Astrocyte (in vitro differentiated cells and primary cell): ENCODE data around the gene NAB1. TPM values are rescaled to one million over a fixed set of nuclear protein-coding genes. Genes with fewer than 3 reads are reported as not detected.

Source experiments
- DNase-seq: peaks from one replicate; pipeline ENCODE4 v3.0.0-alpha.2; 2010; ENCODE audit warnings: low read depth
- FAIRE-seq: peaks from 2 replicates; lab custom pipeline; 2011; peaks lifted over from hg19 to GRCh38; lab: Jason Lieb, UNC
- H2AFZ ChIP-seq: 2 replicates; pipeline ENCODE4 v1.6.0; 2012; ENCODE audit warnings: low read depth, low read length, inconsistent platforms
- H3K27ac ChIP-seq: 2 replicates; pipeline ENCODE4 v1.5.1; 2011; ENCODE audit warnings: low read depth, low read length, inconsistent platforms
- H3K27me3 ChIP-seq: 2 replicates; pipeline ENCODE4 v1.6.0; 2011; ENCODE audit warnings: low read length, inconsistent platforms; ENCODE audit not compliant: insufficient read depth
- H3K36me3 ChIP-seq: 2 replicates; pipeline ENCODE4 v1.5.1; 2011; ENCODE audit warnings: low read length, inconsistent platforms; ENCODE audit not compliant: insufficient read depth
- H3K4me1 ChIP-seq: 2 replicates; pipeline ENCODE4 v1.5.1; 2011; ENCODE audit warnings: low read length, inconsistent platforms; ENCODE audit not compliant: insufficient read depth
- H3K4me2 ChIP-seq: 2 replicates; pipeline ENCODE4 v1.6.0; 2012; ENCODE audit warnings: low read length, inconsistent platforms
- H3K4me3 ChIP-seq: 2 replicates; pipeline ENCODE4 v1.5.1; 2011; ENCODE audit warnings: low read depth, mild to moderate bottlenecking, low read length, inconsistent platforms; ENCODE audit not compliant: insufficient read depth
- H3K79me2 ChIP-seq: 2 replicates; pipeline ENCODE4 v1.6.0; 2012; ENCODE audit warnings: mild to moderate bottlenecking, low read length, inconsistent platforms; ENCODE audit not compliant: insufficient read depth
- H3K9ac ChIP-seq: 2 replicates; pipeline ENCODE4 v1.6.0; 2012; ENCODE audit warnings: mild to moderate bottlenecking, low read length, inconsistent platforms
- H3K9me3 ChIP-seq: 2 replicates; pipeline ENCODE4 v1.5.1; 2012; ENCODE audit warnings: low read depth, mild to moderate bottlenecking, low read length, inconsistent platforms; ENCODE audit not compliant: insufficient read depth
- H4K20me1 ChIP-seq: 2 replicates; pipeline ENCODE4 v1.6.0; 2012; ENCODE audit warnings: low read length, inconsistent platforms; ENCODE audit not compliant: insufficient read depth
- H3K27ac Mint-ChIP-seq: one replicate; pipeline ENCODE4 v1.8.0; 2021; ENCODE audit warnings: mild to moderate bottlenecking, mixed read lengths; ENCODE audit not compliant: unreplicated experiment
- H3K27me3 Mint-ChIP-seq: one replicate; pipeline ENCODE4 v1.8.0; 2021; ENCODE audit warnings: low read depth, mixed read lengths; ENCODE audit not compliant: unreplicated experiment
- H3K36me3 Mint-ChIP-seq: one replicate; pipeline ENCODE4 v1.8.0; 2021; ENCODE audit warnings: low read depth, mixed read lengths; ENCODE audit not compliant: unreplicated experiment
- H3K4me1 Mint-ChIP-seq: one replicate; pipeline ENCODE4 v1.8.0; 2021; ENCODE audit warnings: low read depth, mixed read lengths; ENCODE audit not compliant: unreplicated experiment
- H3K4me3 Mint-ChIP-seq: one replicate; pipeline ENCODE4 v1.8.0; 2021; ENCODE audit warnings: mild to moderate bottlenecking, moderate library complexity, mixed read lengths; ENCODE audit not compliant: unreplicated experiment
- H3K9me3 Mint-ChIP-seq: one replicate; pipeline ENCODE4 v1.8.0; 2021; ENCODE audit warnings: mild to moderate bottlenecking, mixed read lengths; ENCODE audit not compliant: unreplicated experiment
- EZH2 ChIP-seq: IDR thresholded peaks from 2 replicates; pipeline ENCODE4 v1.6.1; 2012; ENCODE audit warnings: mild to moderate bottlenecking, low read length, inconsistent platforms; ENCODE audit not compliant: insufficient read depth
- total RNA-seq: library from RNA; stranded (reverse); gene quantifications from 2 replicates; pipeline ENCODE4 v1.2.1, GENCODE V29; 2021
- TF ChIP-seq, protein P1 (sequence below): IDR thresholded peaks from 2 replicates; pipeline ENCODE4 v1.5.1; 2011; ENCODE audit warnings: low read depth, mild to moderate bottlenecking, inconsistent platforms, low read length, moderate library complexity; ENCODE audit not compliant: insufficient read depth

NAB1 gene
- total RNA-seq, 1 donor from 2014 or later = 25.4 TPM

DNA sequence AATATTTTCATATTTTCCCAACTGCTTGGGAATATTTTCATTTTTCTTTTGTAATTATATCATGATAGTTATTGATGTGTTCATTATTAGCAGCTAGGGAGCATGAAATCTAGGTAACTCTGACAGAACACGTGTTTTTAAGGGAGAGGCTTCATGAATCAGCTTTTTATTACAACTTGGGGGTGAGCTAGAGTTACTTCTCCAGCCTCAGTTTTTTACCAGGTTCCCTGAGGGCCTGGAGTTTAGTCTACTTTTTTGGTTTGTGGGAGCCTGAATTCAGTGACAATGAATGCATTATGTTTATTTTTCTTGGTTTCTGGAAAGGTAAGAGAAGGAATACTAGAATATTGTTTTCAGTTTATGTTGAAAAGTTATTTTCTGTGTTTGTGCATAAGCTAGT is 18.0 kb downstream of the NAB1 start:
- Histone ChIP-seq H3K9me3 (no peaks in the 10 kb centered on the region), H3K36me3 (peaks cover 8% of the 10 kb centered on the region), H4K20me1 (peaks cover 7% of the 10 kb centered on the region), H3K4me3 (no peak overlapping the region), H3K27ac (no peak overlapping the region), H2AFZ (no peak overlapping the region), H3K9ac (no peak overlapping the region), H3K79me2 (peaks cover 40% of the 10 kb centered on the region), H3K4me1 (peaks cover 3% of the 10 kb centered on the region), H3K4me2 (no peak overlapping the region), H3K27me3 (no peaks in the 10 kb centered on the region)
- H3K27me3 Mint-ChIP-seq = no peaks in the 10 kb centered on the region
- peak overlapping the region; percentile 13 for H3K4me3 Mint-ChIP-seq
- peaks cover 15% of the 10 kb centered on the region for H3K4me1 Mint-ChIP-seq
- TF ChIP-seq, protein P1, sequence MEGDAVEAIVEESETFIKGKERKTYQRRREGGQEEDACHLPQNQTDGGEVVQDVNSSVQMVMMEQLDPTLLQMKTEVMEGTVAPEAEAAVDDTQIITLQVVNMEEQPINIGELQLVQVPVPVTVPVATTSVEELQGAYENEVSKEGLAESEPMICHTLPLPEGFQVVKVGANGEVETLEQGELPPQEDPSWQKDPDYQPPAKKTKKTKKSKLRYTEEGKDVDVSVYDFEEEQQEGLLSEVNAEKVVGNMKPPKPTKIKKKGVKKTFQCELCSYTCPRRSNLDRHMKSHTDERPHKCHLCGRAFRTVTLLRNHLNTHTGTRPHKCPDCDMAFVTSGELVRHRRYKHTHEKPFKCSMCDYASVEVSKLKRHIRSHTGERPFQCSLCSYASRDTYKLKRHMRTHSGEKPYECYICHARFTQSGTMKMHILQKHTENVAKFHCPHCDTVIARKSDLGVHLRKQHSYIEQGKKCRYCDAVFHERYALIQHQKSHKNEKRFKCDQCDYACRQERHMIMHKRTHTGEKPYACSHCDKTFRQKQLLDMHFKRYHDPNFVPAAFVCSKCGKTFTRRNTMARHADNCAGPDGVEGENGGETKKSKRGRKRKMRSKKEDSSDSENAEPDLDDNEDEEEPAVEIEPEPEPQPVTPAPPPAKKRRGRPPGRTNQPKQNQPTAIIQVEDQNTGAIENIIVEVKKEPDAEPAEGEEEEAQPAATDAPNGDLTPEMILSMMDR = no peak
- no peak for TF ChIP-seq EZH2
- no peak overlapping the region for H3K27ac Mint-ChIP-seq
- FAIRE-seq = no peak
- no peak for DNase-seq
- H3K9me3 Mint-ChIP-seq = no peaks in the 10 kb centered on the region
- peaks cover 5% of the 10 kb centered on the region for H3K36me3 Mint-ChIP-seq

DNA sequence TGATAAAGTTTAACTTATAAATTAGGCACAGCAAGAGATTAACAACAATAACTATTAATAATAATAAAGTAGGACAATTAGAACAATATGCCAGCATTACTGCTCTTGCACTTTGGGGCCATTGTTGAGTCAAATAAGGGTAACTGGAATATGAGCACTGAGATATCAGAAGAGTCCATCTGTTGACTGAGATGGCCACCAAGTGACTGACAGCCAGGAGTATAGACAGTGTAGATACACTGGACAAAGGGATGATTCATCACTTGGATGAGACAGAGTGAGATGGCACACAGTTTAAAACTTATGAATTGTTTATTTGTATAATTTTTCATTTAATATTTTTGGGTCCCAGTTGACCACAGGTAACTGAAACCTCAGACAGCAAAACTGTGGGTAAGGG is 20.0 kb downstream of the NAB1 start:
- no peaks in the 10 kb centered on the region for H4K20me1 ChIP-seq
- no peak overlapping the region for H2AFZ ChIP-seq
- H3K27ac Mint-ChIP-seq = no peak overlapping the region
- no peak for FAIRE-seq
- no peak overlapping the region for H3K9ac ChIP-seq
- TF ChIP-seq EZH2 = no peak
- TF ChIP-seq, protein P1 = no peak
- no peak overlapping the region for H3K4me3 ChIP-seq
- no peaks in the 10 kb centered on the region for H3K9me3 Mint-ChIP-seq
- H3K36me3 ChIP-seq = peaks cover 8% of the 10 kb centered on the region
- H3K4me1 Mint-ChIP-seq = peaks cover 7% of the 10 kb centered on the region
- H3K4me3 Mint-ChIP-seq = no peak overlapping the region
- no peak overlapping the region for H3K27ac ChIP-seq
- DNase-seq = no peak
- no peak overlapping the region for H3K4me2 ChIP-seq
- peaks cover 33% of the 10 kb centered on the region for H3K79me2 ChIP-seq
- peaks cover 7% of the 10 kb centered on the region for H3K36me3 Mint-ChIP-seq
- no peaks in the 10 kb centered on the region for H3K27me3 ChIP-seq
- H3K9me3 ChIP-seq = no peaks in the 10 kb centered on the region
- no peaks in the 10 kb centered on the region for H3K27me3 Mint-ChIP-seq
- H3K4me1 ChIP-seq = no peaks in the 10 kb centered on the region

DNA sequence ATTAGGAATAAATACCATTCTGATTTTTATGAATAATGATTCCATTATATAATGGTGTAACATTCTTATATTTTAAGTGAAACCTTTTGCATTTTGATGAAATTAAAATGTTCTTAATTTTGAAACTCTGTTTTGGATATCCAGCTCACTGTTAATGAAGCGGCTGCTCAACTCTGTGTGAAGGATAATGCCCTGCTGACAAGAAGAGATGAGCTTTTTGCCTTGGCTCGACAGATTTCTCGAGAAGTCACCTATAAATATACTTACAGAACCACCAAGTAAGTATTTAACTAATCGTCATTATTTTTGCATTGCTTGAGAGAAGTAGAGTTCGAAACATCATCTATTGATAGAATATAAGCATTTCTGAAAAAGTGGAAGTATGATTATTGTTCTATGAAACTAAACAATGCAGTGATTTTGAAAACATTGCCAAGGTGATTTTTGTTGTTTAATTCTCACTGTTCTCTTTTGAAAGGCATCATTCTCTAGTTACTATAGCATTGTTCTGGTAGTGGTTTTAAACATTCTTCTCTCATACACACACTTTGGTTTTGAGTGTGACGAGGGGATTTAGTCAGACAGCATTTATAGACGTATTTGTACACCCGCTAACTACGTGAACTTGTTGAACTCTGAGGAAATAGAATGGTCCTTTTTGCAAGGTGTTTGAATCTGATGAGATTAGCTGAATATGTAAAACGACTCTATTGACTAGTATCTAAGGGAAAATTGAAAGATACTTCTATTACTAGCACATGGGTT is 21.5 kb downstream of the NAB1 start:
- Mint-ChIP-seq H3K9me3 (no peaks in the 10 kb centered on the region), H3K27me3 (no peaks in the 10 kb centered on the region), H3K27ac (no peak overlapping the region), H3K4me3 (no peak overlapping the region), H3K36me3 (peaks cover 8% of the 10 kb centered on the region), H3K4me1 (peaks cover 5% of the 10 kb centered on the region)
- H3K4me1 ChIP-seq = no peaks in the 10 kb centered on the region
- H2AFZ ChIP-seq = no peak overlapping the region
- H3K4me2 ChIP-seq = no peak overlapping the region
- no peak overlapping the region for H3K9ac ChIP-seq
- TF ChIP-seq EZH2 = no peak
- TF ChIP-seq, protein P1 = no peak
- peaks cover 11% of the 10 kb centered on the region for H3K36me3 ChIP-seq
- H3K27me3 ChIP-seq = no peaks in the 10 kb centered on the region
- no peak for FAIRE-seq
- no peak for DNase-seq
- no peak overlapping the region for H3K27ac ChIP-seq
- H4K20me1 ChIP-seq = no peaks in the 10 kb centered on the region
- H3K4me3 ChIP-seq = no peak overlapping the region
- H3K79me2 ChIP-seq = peaks cover 31% of the 10 kb centered on the region
- H3K9me3 ChIP-seq = no peaks in the 10 kb centered on the region
